Smooth muscle cell (in vitro differentiated cells): ENCODE measurements around the gene SMTNL1. TPM values are rescaled to one million over a fixed set of nuclear protein-coding genes. Genes with fewer than 3 reads are reported as not detected.

Experiments used
- DNase-seq: peaks from one replicate; lab custom pipeline; 2025; ENCODE audit not compliant: unreplicated experiment; lab: John Stamatoyannopoulos, UW
- H2AFZ ChIP-seq: fragments of 200-600 bp; sonication (generic); 2 replicates; pipeline ENCODE4 v1.6.0; 2016; ENCODE audit warnings: antibody characterized with exemption, low read depth, mild to moderate bottlenecking
- H3F3A ChIP-seq: fragments of 200-600 bp; sonication (generic); 2 replicates; pipeline ENCODE4 v1.6.0; 2017; ENCODE audit warnings: antibody characterized with exemption, low read depth
- H3K27ac ChIP-seq: fragments of 200-600 bp; sonication (generic); 2 replicates; pipeline ENCODE4 v1.5.1; 2016; ENCODE audit warnings: low read depth, mild to moderate bottlenecking
- H3K27me3 ChIP-seq: fragments of 200-600 bp; sonication (generic); 2 replicates; pipeline ENCODE4 v1.6.1; 2016; ENCODE audit warnings: low read depth, mild to moderate bottlenecking
- H3K36me3 ChIP-seq: fragments of 200-600 bp; sonication (generic); 2 replicates; pipeline ENCODE4 v1.5.1; 2016; ENCODE audit warnings: low read depth
- H3K4me1 ChIP-seq: fragments of 200-600 bp; sonication (generic); 2 replicates; pipeline ENCODE4 v1.5.1; 2016; ENCODE audit warnings: low read depth
- H3K4me2 ChIP-seq: fragments of 200-600 bp; sonication (generic); 2 replicates; pipeline ENCODE4 v1.6.0; 2016; ENCODE audit warnings: mild to moderate bottlenecking
- H3K4me3 ChIP-seq: fragments of 200-600 bp; sonication (generic); 2 replicates; pipeline ENCODE4 v1.5.1; 2016; ENCODE audit warnings: mild to moderate bottlenecking
- H3K79me2 ChIP-seq: fragments of 200-600 bp; sonication (generic); 2 replicates; pipeline ENCODE4 v1.6.0; 2016; ENCODE audit warnings: low read depth, mild to moderate bottlenecking
- H3K9ac ChIP-seq: fragments of 200-600 bp; sonication (generic); 2 replicates; pipeline ENCODE4 v1.6.0; 2016; ENCODE audit warnings: low read depth
- H3K9me3 ChIP-seq: fragments of 200-600 bp; sonication (generic); replicated peaks from 2 replicates; pipeline ENCODE4 v1.5.1; 2016; ENCODE audit warnings: low read depth
- H4K20me1 ChIP-seq: fragments of 200-600 bp; sonication (generic); 2 replicates; pipeline ENCODE4 v1.6.0; 2016; ENCODE audit warnings: low read depth
- CTCF ChIP-seq: fragments of 200-600 bp; sonication (generic); IDR thresholded peaks from 2 replicates; pipeline ENCODE4 v1.5.1; 2017; ENCODE audit warnings: borderline replicate concordance, mild to moderate bottlenecking, antibody characterized with exemption; ENCODE audit not compliant: insufficient read depth, poor library complexity, severe bottlenecking
- WGBS: methylation state at CpG from one replicate; pipeline ENCODE4 v1.1.7; 2016; ENCODE audit warnings: low lambda C conversion rate; 5-methylcytosine and 5-hydroxymethylcytosine counted together
- polyA plus RNA-seq: library from polyadenylated mRNA; unstranded; fragments of >200 nt; fragmentation: Nextera tagmentation; extraction: Ambion mirVana; gene quantifications from 2 replicates; pipeline ENCODE4 v1.2.1, GENCODE V29; 2016
- small RNA-seq: library from RNA; depleted of rRNA; stranded (forward); fragments of <200 nt; gene quantifications from one replicate; pipeline ENCODE3, GENCODE V24; 2014
- total RNA-seq: library from RNA; depleted of rRNA; stranded (reverse); fragments of >200 nt; gene quantifications from 2 replicates; pipeline ENCODE4 v1.2.3, GENCODE V29; 2014

Gene SMTNL1
- total and polyA plus RNA-seq, 2 experiments from 2014 or later: not detected

- no peaks in the 10 kb centered on the region for H3K36me3 ChIP-seq
- peak; percentile 20 for DNase-seq
- no peaks in the 10 kb centered on the region for H3K79me2 ChIP-seq
- H3K4me2 ChIP-seq: peak overlapping the region; percentile 89
- H3K9me3 ChIP-seq: no peaks in the 10 kb centered on the region
- H3K27me3 ChIP-seq: no peaks in the 10 kb centered on the region
- TF ChIP-seq CTCF: no peak
- no peak overlapping the region for H3K27ac ChIP-seq
- H3K9ac ChIP-seq: peak overlapping the region; percentile 35
- peak overlapping the region; percentile 85 for H2AFZ ChIP-seq
- peaks cover 28% of the 10 kb centered on the region for H3K4me1 ChIP-seq
- H4K20me1 ChIP-seq: no peaks in the 10 kb centered on the region
- WGBS: 11% methylated on average over 14 of the region's 33 CpGs
- H3F3A ChIP-seq: no peaks in the 10 kb centered on the region
- H3K4me3 ChIP-seq: peak overlapping the region; percentile 73
Observed at GRCh38 chr11:57597916-57598830, 60.8 kb downstream of the SMTNL1 start.

- peak overlapping the region; percentile 89 for H3K4me2 ChIP-seq
Observed at GRCh38 chr11:57598831-57599155, 61.4 kb downstream of the SMTNL1 start.

DNA sequence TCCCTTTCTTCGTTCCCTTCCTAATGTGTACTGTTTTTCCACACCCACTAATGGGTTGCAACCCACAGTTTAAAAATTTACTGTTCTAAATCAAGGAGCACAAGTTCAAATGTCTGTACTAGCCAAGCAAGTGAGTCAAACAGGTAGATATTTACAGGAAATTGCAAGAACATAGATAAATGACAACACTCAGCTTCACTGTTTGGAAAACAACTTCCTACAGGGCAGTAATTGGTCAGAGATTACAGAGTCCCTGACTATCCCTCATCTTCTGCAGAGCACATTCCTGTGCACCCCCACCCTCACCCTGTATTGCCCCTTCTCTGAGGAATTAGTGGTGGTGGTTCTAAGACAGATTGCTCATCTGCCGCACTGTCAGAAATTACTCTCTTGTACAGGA is 62.0 kb downstream of the SMTNL1 start:
- Histone ChIP-seq H2AFZ (no peak overlapping the region), H3K4me3 (peak overlapping the region; percentile 73), H3K4me2 (peak overlapping the region; percentile 89)

More at GRCh38 chr11:57598831-57599155, 61.4 kb downstream of the SMTNL1 start:
- TF ChIP-seq CTCF: no peak
- peak overlapping the region; percentile 85 for H2AFZ ChIP-seq
- H3K36me3 ChIP-seq: no peaks in the 10 kb centered on the region
- no peak overlapping the region for H3K27ac ChIP-seq
- 77% methylated on average over 5 of the region's 5 CpGs for WGBS
- H3K4me1 ChIP-seq: peaks cover 28% of the 10 kb centered on the region
- DNase-seq: no peak
- H3K9me3 ChIP-seq: no peaks in the 10 kb centered on the region
- no peak overlapping the region for H3K9ac ChIP-seq
- H4K20me1 ChIP-seq: no peaks in the 10 kb centered on the region
- no peaks in the 10 kb centered on the region for H3F3A ChIP-seq
- no peaks in the 10 kb centered on the region for H3K27me3 ChIP-seq
- H3K4me3 ChIP-seq: peak overlapping the region; percentile 73
- no peaks in the 10 kb centered on the region for H3K79me2 ChIP-seq

More for the DNA sequence above, 62.0 kb downstream of the SMTNL1 start:
- Histone ChIP-seq H3K9me3 (no peaks in the 10 kb centered on the region), H3K27ac (no peak overlapping the region), H3K4me1 (peaks cover 28% of the 10 kb centered on the region), H3F3A (no peaks in the 10 kb centered on the region), H4K20me1 (no peaks in the 10 kb centered on the region), H3K9ac (no peak overlapping the region), H3K79me2 (no peaks in the 10 kb centered on the region), H3K36me3 (no peaks in the 10 kb centered on the region), H3K27me3 (no peaks in the 10 kb centered on the region)
- 52% methylated on average over 2 of the region's 2 CpGs for WGBS
- no peak for TF ChIP-seq CTCF
- no peak for DNase-seq

Small RNA genes within 50 kb of the gene (small RNA-seq; reads per million reads assigned to genes)
- not detected for gene RN7SL605P

Other genes starting within 250 kb of the SMTNL1 start
- gene TNKS1BP1, start 212.6 kb upstream of the SMTNL1 start, total RNA-seq: 39.0 and 46.3 TPM in 2 replicates
- 86.3 and 118 TPM in 2 replicates for gene TNKS1BP1, start 212.6 kb upstream of the SMTNL1 start, polyA plus RNA-seq
- gene SSRP1, start 201.7 kb upstream of the SMTNL1 start, total RNA-seq: 57.6 and 64.9 TPM in 2 replicates
- gene SSRP1, start 201.7 kb upstream of the SMTNL1 start, polyA plus RNA-seq: 46.0 and 53.2 TPM in 2 replicates
- gene P2RX3, start 199.2 kb upstream of the SMTNL1 start, total RNA-seq: not detected in 2 replicates
- 0.19 TPM in 1 of 2 replicates, not detected in the other for gene P2RX3, start 199.2 kb upstream of the SMTNL1 start, polyA plus RNA-seq
- not detected in 2 replicates for gene PRG3, start 156.4 kb upstream of the SMTNL1 start, total RNA-seq
- gene PRG3, start 156.4 kb upstream of the SMTNL1 start, polyA plus RNA-seq: not detected in 2 replicates
- gene PRG2, start 146.9 kb upstream of the SMTNL1 start, total RNA-seq: not detected in 2 replicates
- gene PRG2, start 146.9 kb upstream of the SMTNL1 start, polyA plus RNA-seq: not detected in 2 replicates
- 8.0 and 9.3 TPM in 2 replicates for gene SLC43A3, start 110.5 kb upstream of the SMTNL1 start, total RNA-seq
- 12.8 and 13.5 TPM in 2 replicates for gene SLC43A3, start 110.5 kb upstream of the SMTNL1 start, polyA plus RNA-seq
- 0.18 TPM in 1 of 2 replicates, not detected in the other for gene RTN4RL2, start 77.1 kb upstream of the SMTNL1 start, total RNA-seq
- gene RTN4RL2, start 77.1 kb upstream of the SMTNL1 start, polyA plus RNA-seq: 0.34 and 0.76 TPM in 2 replicates
- gene SLC43A1, start 21.9 kb upstream of the SMTNL1 start, total RNA-seq: 1.3 and 9.4 TPM in 2 replicates
- 7.3 and 7.4 TPM in 2 replicates for gene SLC43A1, start 21.9 kb upstream of the SMTNL1 start, polyA plus RNA-seq
- 31.1 and 34.2 TPM in 2 replicates for gene TIMM10, start 6.8 kb upstream of the SMTNL1 start, total RNA-seq
- 108 and 110 TPM in 2 replicates for gene TIMM10, start 6.8 kb upstream of the SMTNL1 start, polyA plus RNA-seq
- 14.4 and 15.1 TPM in 2 replicates for gene UBE2L6, start 30.1 kb downstream of the SMTNL1 start, total RNA-seq
- 28.2 and 28.8 TPM in 2 replicates for gene UBE2L6, start 30.1 kb downstream of the SMTNL1 start, polyA plus RNA-seq
- 31.0 and 47.8 TPM in 2 replicates for gene SERPING1, start 60.1 kb downstream of the SMTNL1 start, total RNA-seq
- gene SERPING1, start 60.1 kb downstream of the SMTNL1 start, polyA plus RNA-seq: 80.3 and 95.8 TPM in 2 replicates
- 0.18 and 2.5 TPM in 2 replicates for gene YPEL4, start 112.3 kb downstream of the SMTNL1 start, total RNA-seq
- gene YPEL4, start 112.3 kb downstream of the SMTNL1 start, polyA plus RNA-seq: 2.0 and 2.9 TPM in 2 replicates
- gene CLP1, start 120.2 kb downstream of the SMTNL1 start, total RNA-seq: 18.3 and 23.0 TPM in 2 replicates
- 18.0 and 19.7 TPM in 2 replicates for gene CLP1, start 120.2 kb downstream of the SMTNL1 start, polyA plus RNA-seq
- gene ZDHHC5, start 130.5 kb downstream of the SMTNL1 start, total RNA-seq: 37.2 and 38.0 TPM in 2 replicates
- gene ZDHHC5, start 130.5 kb downstream of the SMTNL1 start, polyA plus RNA-seq: 33.2 and 34.5 TPM in 2 replicates
- gene MED19, start 174.6 kb downstream of the SMTNL1 start, total RNA-seq: 25.3 and 36.9 TPM in 2 replicates
- 37.9 and 43.8 TPM in 2 replicates for gene MED19, start 174.6 kb downstream of the SMTNL1 start, polyA plus RNA-seq
- gene TMX2, start 175.0 kb downstream of the SMTNL1 start, total RNA-seq: 75.4 and 82.6 TPM in 2 replicates
- 86.6 and 87.0 TPM in 2 replicates for gene TMX2, start 175.0 kb downstream of the SMTNL1 start, polyA plus RNA-seq
- gene SELENOH, start 203.9 kb downstream of the SMTNL1 start, total RNA-seq: 120 and 131 TPM in 2 replicates
- gene SELENOH, start 203.9 kb downstream of the SMTNL1 start, polyA plus RNA-seq: 141 and 143 TPM in 2 replicates
- not detected in 2 replicates for gene BTBD18, start 214.2 kb downstream of the SMTNL1 start, total RNA-seq
- 0.22 and 0.50 TPM in 2 replicates for gene BTBD18, start 214.2 kb downstream of the SMTNL1 start, polyA plus RNA-seq
- gene CTNND1, start 224.2 kb downstream of the SMTNL1 start, total RNA-seq: 135 and 156 TPM in 2 replicates
- gene CTNND1, start 224.2 kb downstream of the SMTNL1 start, polyA plus RNA-seq: 66.0 and 74.8 TPM in 2 replicates